SKM-1 treated with dmso at 0.1 percent for 144 hours (cell line): ENCODE data around the gene QKI.
A peak's percentile ranks its signal among the peaks of the same experiment; 100 is the strongest.
"Not testable (repeated sequence)": the region's sequence is repeated elsewhere in the genome, so short reads cannot be mapped to it uniquely, and the experiment has no call there.

ENCODE experiments used
- DNase-seq: peaks from one replicate; lab custom pipeline; 2025; ENCODE audit not compliant: unreplicated experiment; lab: John Stamatoyannopoulos, UW

QKI gene

DNA sequence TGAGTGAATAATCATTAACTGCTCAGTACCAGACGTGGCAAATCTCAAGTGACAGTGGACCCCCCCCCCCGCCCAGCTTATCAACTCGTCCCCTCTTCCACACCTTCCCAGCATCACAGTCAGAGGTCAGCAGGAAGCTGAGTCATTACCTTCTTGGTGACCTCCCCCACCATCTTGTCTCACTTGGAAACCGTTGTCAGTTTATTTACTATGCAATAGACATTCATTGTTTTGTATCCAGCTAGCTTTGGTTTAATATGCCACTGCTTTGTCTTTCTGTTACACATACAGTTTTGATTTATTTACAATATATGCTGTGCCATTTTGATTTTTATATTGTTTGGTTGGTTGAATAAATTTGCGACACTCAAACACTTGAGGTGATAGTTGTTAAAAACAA, 158.1 kb downstream of the QKI start:
- DNase-seq: no peak

DNA sequence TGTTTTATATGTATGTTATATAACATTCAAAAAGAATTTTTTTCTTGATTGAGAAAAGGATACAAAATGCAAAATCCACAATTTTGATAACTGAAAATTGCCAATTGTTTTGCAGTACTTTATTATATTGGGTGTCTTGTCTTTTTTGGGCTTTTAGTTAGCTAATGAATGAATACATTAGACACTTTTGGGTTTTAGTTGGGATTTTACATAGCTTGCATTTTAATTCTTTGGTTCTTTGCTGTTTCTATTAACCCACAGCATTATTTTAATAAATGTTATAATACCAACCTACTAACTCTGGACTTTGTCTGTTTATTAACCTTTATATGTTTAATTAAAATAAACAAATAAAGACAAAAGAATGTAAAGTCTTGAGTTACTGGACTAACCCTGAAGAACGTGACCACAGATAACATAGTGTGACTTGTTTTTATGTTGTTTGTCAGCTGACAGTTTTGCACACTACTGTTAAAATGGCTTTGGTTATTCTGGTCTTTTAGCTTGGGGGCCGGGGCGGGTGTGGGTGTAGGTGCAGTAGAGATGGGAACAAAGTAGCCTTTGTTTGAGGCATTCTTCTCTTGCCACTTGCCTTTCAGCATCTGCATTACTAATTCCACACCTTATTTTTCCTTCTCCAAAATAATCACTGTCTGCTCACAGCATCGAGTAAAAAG, 159.1 kb downstream of the QKI start:
- DNase-seq: no peak

DNA sequence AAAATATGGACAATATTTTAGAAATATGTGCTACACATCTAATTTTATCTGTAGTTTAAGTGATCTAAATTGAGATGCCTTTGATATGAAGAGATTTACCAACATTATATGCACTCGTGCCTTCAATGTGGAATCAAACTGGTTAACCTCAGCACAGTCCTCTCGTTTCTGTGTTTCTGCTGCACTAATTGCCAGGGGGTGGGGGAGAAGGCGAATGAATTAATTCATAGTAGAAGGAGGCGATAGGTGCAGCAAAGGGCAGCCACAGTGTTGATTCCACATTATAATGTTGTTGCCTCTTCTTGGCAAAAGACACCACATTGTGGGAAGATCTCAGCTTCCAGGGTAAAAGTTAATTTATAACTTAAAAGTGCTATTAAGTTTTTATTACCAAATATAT, 161.6 kb downstream of the QKI start:
- DNase-seq: no peak

- no peak for DNase-seq
Observed at GRCh38 chr6:163577404-163577803, 162.9 kb downstream of the QKI start.

GRCh38 chr6:163579111-163579879, 164.8 kb downstream of the QKI start:
- DNase-seq: no peak

GRCh38 chr6:163579880-163580295, 165.4 kb downstream of the QKI start:
- no peak for DNase-seq

DNA sequence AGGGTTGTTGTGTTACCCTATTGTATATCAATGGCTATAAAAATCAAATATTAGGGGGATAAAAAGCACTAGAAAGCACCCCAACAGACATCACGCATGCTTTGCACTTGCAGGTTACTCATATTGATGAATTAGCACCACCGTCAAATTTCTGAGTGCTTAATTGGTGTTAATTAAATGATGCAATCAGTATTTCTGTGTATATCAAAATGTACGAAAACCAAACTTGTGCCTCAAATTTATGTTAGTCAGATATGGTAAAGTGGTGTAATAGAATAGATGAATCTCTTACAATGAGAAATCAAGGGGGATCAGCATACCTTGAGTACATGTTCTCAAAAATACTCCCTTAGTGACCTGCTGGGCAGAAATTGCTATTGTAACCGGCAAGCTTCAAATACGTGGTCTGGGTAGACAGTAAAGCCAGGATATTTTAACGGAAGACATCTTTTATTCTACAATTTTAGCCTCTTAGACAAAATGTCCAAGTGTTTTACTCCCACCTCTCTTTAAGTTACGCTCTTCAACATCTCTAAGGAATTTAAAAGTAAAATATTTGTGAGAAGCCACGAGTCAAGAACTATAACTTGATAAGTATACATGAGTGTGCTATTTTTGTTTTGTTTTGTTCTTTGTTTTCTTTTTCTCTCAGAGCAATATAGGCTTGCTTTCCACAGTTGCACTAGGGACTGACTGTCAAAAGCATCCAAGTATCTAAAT, 166.0 kb downstream of the QKI start:
- DNase-seq: no peak

- no peak for DNase-seq
Observed at GRCh38 chr6:163583558-163583957, 169.0 kb downstream of the QKI start.

- peak; percentile 77 for DNase-seq
Observed at GRCh38 chr6:163585932-163586437, 171.5 kb downstream of the QKI start.

DNA sequence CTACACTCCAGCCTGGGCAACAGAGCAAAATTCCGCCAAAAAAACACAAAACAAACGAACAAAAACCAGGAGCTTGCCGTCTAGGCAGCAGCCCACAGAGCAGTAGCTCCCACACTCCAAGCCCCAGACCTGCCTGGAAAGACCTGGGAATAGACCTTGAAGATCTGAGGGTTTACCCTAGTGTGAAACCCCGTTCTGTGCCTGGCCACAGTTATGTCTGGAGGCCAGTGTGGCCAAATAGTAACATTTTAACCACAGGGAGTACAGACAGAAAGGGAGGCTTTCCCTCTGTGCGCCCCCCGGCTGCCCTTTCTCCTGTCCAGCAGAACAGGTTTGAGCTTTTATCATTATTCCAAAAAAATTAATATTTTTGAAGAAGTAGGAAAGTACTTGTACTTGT, 172.4 kb downstream of the QKI start:
- no peak for DNase-seq

DNA sequence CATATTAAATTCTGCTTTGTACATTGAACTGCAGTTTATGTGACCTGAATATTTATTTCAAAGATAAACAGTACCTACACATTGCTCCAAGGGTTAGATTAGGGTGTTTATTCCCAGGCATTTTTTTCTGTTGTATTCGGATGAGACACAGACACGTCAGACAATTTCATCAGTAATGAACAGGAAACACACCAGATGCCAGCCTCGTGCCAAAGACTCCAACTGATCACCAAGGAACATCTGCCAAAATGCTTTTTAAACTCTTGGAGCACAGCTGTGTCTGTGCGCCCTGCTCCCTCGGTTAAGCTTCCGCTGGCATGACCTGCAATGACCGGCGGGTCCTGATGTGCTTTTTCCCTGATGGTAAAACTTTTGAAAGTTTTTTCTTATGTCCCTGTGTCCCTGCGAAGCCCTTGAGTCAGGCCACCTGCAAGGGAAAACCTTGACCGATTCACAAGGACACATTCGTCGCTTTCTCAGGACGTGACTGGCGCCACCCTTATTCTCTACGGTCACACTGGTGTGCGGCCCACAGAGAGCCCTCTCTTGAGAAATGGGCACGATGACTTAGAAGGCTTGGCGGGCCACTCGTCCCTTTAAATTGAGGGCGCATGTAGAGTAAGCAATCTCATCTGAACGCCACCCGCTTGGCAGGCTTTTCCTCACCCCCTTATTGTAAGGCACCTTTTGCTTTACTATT, 173.9 kb downstream of the QKI start:
- no peak for DNase-seq

DNA sequence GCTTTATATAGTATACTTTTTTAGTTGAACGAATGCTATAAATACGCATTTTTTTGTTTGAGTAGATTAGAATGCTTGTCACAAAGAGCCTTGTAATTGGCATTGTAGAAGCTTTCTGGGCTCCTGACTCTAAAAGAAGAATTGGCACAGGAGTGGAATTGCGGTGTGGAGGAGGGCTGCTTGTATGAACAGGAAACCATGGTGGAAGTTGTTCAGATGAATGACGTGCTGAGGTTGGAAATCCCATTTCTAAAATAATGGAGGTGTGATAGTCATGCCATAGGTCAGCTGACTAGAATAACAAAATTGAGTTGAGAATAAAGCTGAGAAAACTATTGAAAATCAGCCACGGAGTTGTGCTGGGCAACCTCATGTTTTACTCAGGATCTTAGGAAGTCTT, 174.9 kb downstream of the QKI start:
- no peak for DNase-seq

DNA sequence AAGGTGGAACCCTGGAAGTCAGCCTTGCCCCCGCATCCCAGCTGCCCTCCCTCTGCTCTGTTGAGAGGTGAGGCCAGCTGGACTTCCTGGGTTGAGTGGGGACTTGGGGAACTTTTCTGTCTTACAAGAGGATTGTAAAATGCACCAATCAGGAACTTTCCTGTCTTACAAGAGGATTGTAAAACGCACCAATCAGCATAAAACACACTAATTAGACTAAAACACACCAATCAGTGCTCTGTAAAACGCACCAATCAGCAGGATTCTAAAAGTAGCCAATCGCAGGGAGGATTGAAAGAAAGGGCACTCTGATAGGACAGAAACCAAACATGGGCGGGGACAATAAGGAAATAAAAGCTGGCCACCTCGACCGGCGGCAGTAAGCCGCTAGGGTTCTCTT, 175.6 kb downstream of the QKI start:
- not testable (repeated sequence) for DNase-seq

DNA sequence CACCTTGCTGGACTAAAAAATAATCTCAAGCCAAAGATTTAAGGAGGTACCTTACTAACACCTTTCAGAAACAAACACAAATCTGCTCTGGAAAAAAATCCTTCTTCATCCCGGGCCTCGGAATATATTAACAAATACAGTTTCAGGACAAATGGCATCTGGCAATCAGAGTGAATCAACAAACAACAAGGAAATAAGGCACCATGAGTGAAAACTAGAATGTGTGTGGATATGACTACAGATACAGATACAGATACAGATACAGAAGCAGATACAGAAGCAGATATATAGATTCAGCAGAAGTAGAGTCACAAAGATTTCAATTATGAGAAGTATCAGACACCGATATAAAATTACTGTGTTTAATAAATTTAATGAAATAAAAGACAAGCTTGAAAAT, 178.4 kb downstream of the QKI start:
- no peak for DNase-seq

- DNase-seq: no peak
Observed at GRCh38 chr6:163596174-163596573, 181.7 kb downstream of the QKI start.

DNA sequence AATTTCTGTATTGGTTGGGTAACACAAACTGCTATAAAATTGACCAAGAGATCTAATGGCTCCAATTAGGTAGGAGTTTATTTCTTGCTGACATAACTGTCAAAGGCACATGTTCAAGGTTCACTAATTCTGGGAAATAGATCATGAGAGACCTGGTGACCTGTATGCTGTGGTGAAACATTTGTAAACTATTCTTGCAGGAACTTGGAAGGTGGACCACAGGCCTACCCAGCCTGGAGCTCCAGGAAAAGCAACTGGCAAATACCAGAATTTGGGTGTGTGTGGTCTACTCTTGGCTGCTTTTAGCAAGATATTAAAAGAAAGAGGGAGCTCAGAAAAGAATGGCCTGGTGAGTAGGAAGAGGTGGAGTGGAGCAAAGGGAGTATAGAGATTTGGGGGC, 184.6 kb downstream of the QKI start:
- DNase-seq: no peak

- DNase-seq: no peak
Observed at GRCh38 chr6:163599684-163600083, 185.2 kb downstream of the QKI start.

GRCh38 chr6:163600331-163600730, 185.8 kb downstream of the QKI start:
- no peak for DNase-seq

- no peak for DNase-seq
Observed at GRCh38 chr6:163600781-163601180, 186.3 kb downstream of the QKI start.

DNA sequence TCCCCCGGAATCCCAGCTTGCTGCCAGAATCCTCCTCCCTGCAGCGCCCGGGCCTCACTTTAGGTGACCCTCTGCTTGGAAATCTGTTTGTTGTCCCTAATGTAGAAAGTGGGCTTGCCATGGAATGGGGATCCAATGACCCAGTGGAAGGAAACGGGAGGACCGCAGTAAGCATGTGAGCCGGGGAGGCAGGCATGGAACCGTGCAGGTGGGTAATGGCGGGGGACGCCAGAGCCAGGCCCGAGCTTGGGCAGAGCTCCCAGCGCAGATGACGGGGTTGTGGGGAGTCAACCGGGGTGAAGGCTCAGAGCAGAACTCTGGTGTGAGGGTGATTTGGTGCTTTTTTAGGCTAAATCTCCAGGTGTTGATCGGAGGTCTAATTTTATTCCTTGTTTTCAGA, 188.3 kb downstream of the QKI start:
- DNase-seq: no peak

DNA sequence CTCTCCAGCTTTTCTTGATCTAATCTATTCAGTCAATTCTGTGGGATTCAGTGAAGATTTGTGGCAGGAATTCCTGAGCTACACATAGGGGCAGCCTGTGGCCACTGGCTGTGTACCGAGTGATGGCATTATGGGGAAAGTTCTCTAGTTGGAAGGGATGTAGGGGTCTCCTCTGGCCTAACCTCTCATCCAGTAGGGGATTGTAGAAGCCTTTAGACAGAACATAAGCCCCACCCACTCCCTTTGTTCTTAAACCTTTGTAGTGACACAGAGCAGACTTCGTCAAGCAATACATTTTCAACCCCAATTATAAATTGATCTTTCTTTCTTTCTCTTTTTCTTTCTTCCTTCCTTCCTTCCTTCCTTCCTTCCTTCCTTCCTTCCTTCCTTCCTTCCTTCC, 188.9 kb downstream of the QKI start:
- DNase-seq: no peak
